Nephron progenitor cell (in vitro differentiated cells): ENCODE data around the gene SPG11.

Experiments
- DNase-seq: peaks from one replicate; pipeline ENCODE4 v3.0.0; 2021
- H3K27ac Mint-ChIP-seq: 2 replicates; pipeline ENCODE4 v1.8.0; 2021; ENCODE audit warnings: mild to moderate bottlenecking, moderate library complexity, mixed read lengths
- H3K27me3 Mint-ChIP-seq: 2 replicates; pipeline ENCODE4 v1.8.0; 2021; ENCODE audit warnings: mild to moderate bottlenecking, low read depth, mixed read lengths; ENCODE audit not compliant: poor library complexity
- H3K36me3 Mint-ChIP-seq: 2 replicates; pipeline ENCODE4 v1.8.0; 2021; ENCODE audit warnings: low read depth, mixed read lengths
- H3K4me1 Mint-ChIP-seq: 2 replicates; pipeline ENCODE4 v1.8.0; 2021; ENCODE audit warnings: mixed read lengths
- H3K4me3 Mint-ChIP-seq: 2 replicates; pipeline ENCODE4 v1.8.0; 2021; ENCODE audit warnings: mild to moderate bottlenecking, moderate library complexity, mixed read lengths
- H3K9me3 Mint-ChIP-seq: 2 replicates; pipeline ENCODE4 v1.8.0; 2021; ENCODE audit warnings: mild to moderate bottlenecking, moderate library complexity, mixed read lengths
- CTCF ChIP-seq: fragments of 200-600 bp; sonication (generic); IDR thresholded peaks from 2 replicates; pipeline ENCODE4 v1.5.0; 2021; ENCODE audit warnings: antibody characterized with exemption

Gene SPG11

GRCh38 chr15:44657378-44657777 lies 6.1 kb downstream of the SPG11 start:
- no peak for DNase-seq
- H3K4me3 Mint-ChIP-seq, result no peak overlapping the region
- H3K4me1 Mint-ChIP-seq, result peaks cover 11% of the 10 kb centered on the region
- no peaks in the 10 kb centered on the region for H3K27me3 Mint-ChIP-seq
- no peak overlapping the region for H3K27ac Mint-ChIP-seq
- peaks cover 62% of the 10 kb centered on the region for H3K36me3 Mint-ChIP-seq
- no peak for TF ChIP-seq CTCF
- H3K9me3 Mint-ChIP-seq, result no peaks in the 10 kb centered on the region

DNA sequence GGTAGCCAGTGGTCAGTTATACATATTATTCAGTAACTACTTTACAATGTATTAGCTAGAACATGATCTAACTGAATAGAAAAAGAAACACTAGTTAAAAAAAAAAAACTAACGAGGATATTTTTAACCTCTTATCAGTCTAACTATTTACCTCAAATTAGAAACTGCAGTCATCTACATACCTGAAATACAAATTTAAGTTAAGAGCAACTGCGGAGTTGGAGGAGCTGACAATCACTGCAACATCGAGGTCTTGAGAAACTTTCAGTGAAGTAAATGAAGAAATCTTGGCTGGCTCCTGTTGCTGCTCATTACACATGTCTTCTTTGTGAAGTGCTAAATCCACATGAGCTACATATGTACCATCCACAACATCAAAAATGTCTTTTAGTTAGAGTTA lies 6.5 kb downstream of the SPG11 start:
- no peak for TF ChIP-seq CTCF

DNA sequence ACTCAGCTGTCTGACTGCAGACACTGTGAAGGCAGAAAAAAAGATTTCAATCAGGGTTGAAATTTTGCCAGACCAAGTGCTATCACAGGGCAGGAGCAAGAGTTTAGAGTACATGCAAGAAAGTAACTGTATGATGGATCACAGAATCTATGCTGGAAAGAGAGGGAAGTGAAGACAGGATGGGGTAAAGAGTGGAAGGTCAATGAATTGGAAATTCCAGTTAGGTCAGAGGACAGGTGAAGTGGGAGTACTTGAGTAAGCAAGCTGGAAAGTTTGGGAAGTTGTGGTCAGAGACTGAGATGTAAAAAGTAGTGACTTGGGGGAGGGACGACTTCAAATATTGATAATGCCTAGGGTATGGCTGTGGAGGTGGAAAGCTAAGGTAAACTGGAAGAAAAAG lies 7.2 kb downstream of the SPG11 start:
- no peaks in the 10 kb centered on the region for H3K9me3 Mint-ChIP-seq
- H3K4me3 Mint-ChIP-seq, result no peak overlapping the region
- H3K4me1 Mint-ChIP-seq, result peaks cover 4% of the 10 kb centered on the region
- no peak for DNase-seq
- peaks cover 73% of the 10 kb centered on the region for H3K36me3 Mint-ChIP-seq
- no peak for TF ChIP-seq CTCF
- no peaks in the 10 kb centered on the region for H3K27me3 Mint-ChIP-seq
- H3K27ac Mint-ChIP-seq, result peak overlapping the region; percentile 4

More for the DNA sequence above, 6.5 kb downstream of the SPG11 start:
- no peaks in the 10 kb centered on the region for H3K9me3 Mint-ChIP-seq
- H3K27me3 Mint-ChIP-seq, result no peaks in the 10 kb centered on the region
- H3K4me3 Mint-ChIP-seq, result no peak overlapping the region
- peaks cover 9% of the 10 kb centered on the region for H3K4me1 Mint-ChIP-seq
- H3K36me3 Mint-ChIP-seq, result peaks cover 67% of the 10 kb centered on the region
- no peak for DNase-seq
- H3K27ac Mint-ChIP-seq, result no peak overlapping the region

- Mint-ChIP-seq H3K27me3 (no peaks in the 10 kb centered on the region), H3K4me3 (no peak overlapping the region), H3K36me3 (peaks cover 80% of the 10 kb centered on the region), H3K27ac (no peak overlapping the region), H3K9me3 (no peaks in the 10 kb centered on the region), H3K4me1 (no peaks in the 10 kb centered on the region)
- TF ChIP-seq CTCF, result no peak
- no peak for DNase-seq
These were observed 8.6 kb downstream of the SPG11 start for GRCh38 chr15:44654858-44655257.

- H3K9me3 Mint-ChIP-seq, result peaks cover 30% of the 10 kb centered on the region
- H3K4me1 Mint-ChIP-seq, result no peaks in the 10 kb centered on the region
- no peak for DNase-seq
- no peak for TF ChIP-seq CTCF
- H3K27ac Mint-ChIP-seq, result no peak overlapping the region
- peaks cover 87% of the 10 kb centered on the region for H3K36me3 Mint-ChIP-seq
- peaks cover 3% of the 10 kb centered on the region for H3K27me3 Mint-ChIP-seq
- H3K4me3 Mint-ChIP-seq, result no peak overlapping the region
These were observed 15.8 kb downstream of the SPG11 start for GRCh38 chr15:44647637-44648036.

- H3K27me3 Mint-ChIP-seq, result peaks cover 3% of the 10 kb centered on the region
- peaks cover 30% of the 10 kb centered on the region for H3K9me3 Mint-ChIP-seq
- H3K27ac Mint-ChIP-seq, result no peak overlapping the region
- TF ChIP-seq CTCF, result no peak
- no peak overlapping the region for H3K4me3 Mint-ChIP-seq
- no peaks in the 10 kb centered on the region for H3K4me1 Mint-ChIP-seq
- H3K36me3 Mint-ChIP-seq, result peaks cover 87% of the 10 kb centered on the region
- DNase-seq, result no peak
These were observed 16.4 kb downstream of the SPG11 start for GRCh38 chr15:44647036-44647435.
